HepG2 (cell line): ENCODE results near the gene MYO9A. TPM values are rescaled to one million over a fixed set of nuclear protein-coding genes. Genes with fewer than 3 reads are reported as not detected.

Experiments used
- ATAC-seq: fragments of 200-7000 bp; cut with Tn5 transposase; 3 replicates; pipeline ENCODE4 v1.9.1; 2020; ENCODE audit warnings: mild to moderate bottlenecking, moderate library complexity
- BruUV-seq: library from RNA; stranded (reverse); fragments of 400-500 nt; replicated peaks from 2 replicates; lab custom pipeline; 2021; lab: Mats Ljungman, UMichigan
- CTCF ChIA-PET: fragments of 300-600 bp; formaldehyde crosslinking; extraction: SDS; loops from one replicate; lab custom pipeline; 2021; ENCODE audit warnings: low total read pairs, inconsistent platforms, low intra/inter-chr PET ratio; lab: Yijun Ruan, JAX
- POLR2A ChIA-PET: fragments of 350-600 bp; sonication (Branson Sonifier 250); formaldehyde crosslinking; loops from one replicate; lab custom pipeline; 2020; ENCODE audit warnings: antibody characterized with exemption, inconsistent platforms; lab: Yijun Ruan, JAX
- DNase-seq: peaks from one replicate; pipeline ENCODE4 v3.0.0-alpha.2; 2015; ENCODE audit warnings: low spot score
- FAIRE-seq: peaks from 3 replicates; lab custom pipeline; 2011; peaks lifted over from hg19 to GRCh38; lab: Jason Lieb, UNC
- H2AFZ ChIP-seq: one replicate; pipeline ENCODE4 v1.6.1; 2011; ENCODE audit warnings: low read length, inconsistent platforms
- H3K27ac ChIP-seq: fragments of 300-600 bp; 3 replicates; pipeline ENCODE4 v1.8.0; 2011; ENCODE audit warnings: mixed run types, mild to moderate bottlenecking, mixed read lengths, low read length, inconsistent platforms; ENCODE audit not compliant: insufficient read depth; ENCODE audit errors: extremely low read length
- H3K27me3 ChIP-seq, 2 experiments: fragments of 200-600 bp in 1 of 2; 2 replicates in 1 of 2; 3 replicates in 1 of 2; pipeline versions ENCODE4 v1.6.0 to v1.8.0; 2011; ENCODE audit warnings: low read length in 2 of 2, mild to moderate bottlenecking in 2 of 2, moderate library complexity in 2 of 2, inconsistent platforms in 1 of 2; ENCODE audit not compliant: insufficient read depth in 2 of 2, control insufficient read depth in 1 of 2
- H3K36me3 ChIP-seq, 2 experiments: fragments of 200-600 bp in 1 of 2; replicated peaks in 1 of 2; 2 replicates in 1 of 2; 3 replicates in 1 of 2; pipeline versions ENCODE4 v1.5.1 to v1.8.0; 2011; ENCODE audit warnings: low read length in 2 of 2, inconsistent platforms in 1 of 2; ENCODE audit not compliant: insufficient read depth in 2 of 2, control insufficient read depth in 1 of 2
- H3K4me1 ChIP-seq: 2 replicates; pipeline ENCODE4 v1.5.1; 2012; ENCODE audit warnings: low read length, inconsistent platforms; ENCODE audit not compliant: insufficient read depth
- H3K4me2 ChIP-seq: 2 replicates; pipeline ENCODE4 v1.6.0; 2011; ENCODE audit warnings: low read depth, low read length, inconsistent platforms
- H3K4me3 ChIP-seq, 3 experiments: fragments of 200-600 bp in 1 of 3; sonication (generic), shearing (Covaris generic) in 1 of 3; replicated peaks in 1 of 3; 2 replicates each; pipeline ENCODE4 v1.5.1; 2011 to 2016; ENCODE audit warnings: low read length in 3 of 3, inconsistent platforms in 2 of 3, low read depth in 2 of 3, mild to moderate bottlenecking in 2 of 3, control low read depth in 1 of 3, mixed read lengths in 1 of 3; ENCODE audit not compliant: insufficient read depth in 1 of 3
- H3K79me2 ChIP-seq: one replicate; pipeline ENCODE4 v1.6.1; 2011; ENCODE audit warnings: low read length, inconsistent platforms; ENCODE audit not compliant: insufficient read depth
- H3K9ac ChIP-seq: 2 replicates; pipeline ENCODE4 v1.6.0; 2011; ENCODE audit warnings: mild to moderate bottlenecking, low read depth, low read length, inconsistent platforms; ENCODE audit not compliant: insufficient read depth
- H3K9me3 ChIP-seq: 2 replicates; pipeline ENCODE4 v1.5.1; 2012; ENCODE audit warnings: mild to moderate bottlenecking, low read length
- H4K20me1 ChIP-seq: 2 replicates; pipeline ENCODE4 v1.6.0; 2011; ENCODE audit warnings: inconsistent platforms, mild to moderate bottlenecking, low read length, moderate library complexity; ENCODE audit not compliant: insufficient read depth
- ATF7 ChIP-seq, 2 experiments: fragments of 450-650 bp in 1 of 2; sonication (generic) in 1 of 2; formaldehyde crosslinking in 1 of 2; IDR thresholded peaks; 2 replicates each; pipeline versions ENCODE4 v1.4.0 to v1.6.1; 2016 to 2020; ENCODE audit warnings: antibody characterized with exemption in 1 of 2, mild to moderate bottlenecking in 1 of 2, missing genetic modification reagents in 1 of 2
- FOXP1 ChIP-seq, 2 experiments: fragments of 450-650 bp in 1 of 2; IDR thresholded peaks; 2 replicates each; pipeline ENCODE4 v1.6.1; 2017 to 2018; ENCODE audit warnings: antibody characterized with exemption in 1 of 2
- NCOA1 ChIP-seq: sonication (generic); formaldehyde crosslinking; IDR thresholded peaks from 2 replicates; pipeline ENCODE4 v1.9.0; 2021; ENCODE audit warnings: missing genetic modification reagents
- SAFB2 ChIP-seq: sonication (generic); formaldehyde crosslinking; IDR thresholded peaks from 2 replicates; pipeline ENCODE4 v1.5.1; 2020; ENCODE audit warnings: missing genetic modification reagents, low read depth, mild to moderate bottlenecking, borderline replicate concordance
- ZNF24 ChIP-seq: fragments of 450-650 bp; IDR thresholded peaks from 2 replicates; pipeline ENCODE4 v1.6.1; 2017; ENCODE audit warnings: antibody characterized with exemption, mild to moderate bottlenecking
- ZNF337 ChIP-seq: sonication (generic); formaldehyde crosslinking; IDR thresholded peaks from 2 replicates; pipeline ENCODE4 v1.5.1; 2020; ENCODE audit warnings: missing genetic modification reagents, low read depth, mild to moderate bottlenecking, borderline replicate concordance
- ZNF580 ChIP-seq: IDR thresholded peaks from 2 replicates; pipeline ENCODE4 v1.6.1; 2016; ENCODE audit warnings: low read depth, borderline replicate concordance
- ZNF747 ChIP-seq: sonication (generic); formaldehyde crosslinking; IDR thresholded peaks from 2 replicates; pipeline ENCODE4 v1.8.1; 2023; ENCODE audit warnings: missing genetic modification reagents, mild to moderate bottlenecking, borderline replicate concordance
- WGBS: methylation state at CpG from one replicate; pipeline ENCODE4 v1.1.6; 2017; ENCODE audit warnings: low lambda C conversion rate; 5-methylcytosine and 5-hydroxymethylcytosine counted together
- in situ Hi-C: cut with HindIII; loops from 2 replicates; pipeline ENCODE4 v1.10.0; 2017; ENCODE audit warnings: low pct_unique_long_range_greater_than_20kb; ENCODE audit not compliant: extremely low pct_ligation_motif_present
- intact Hi-C: fragments of 100-400 bp; cut with micrococcal nuclease; formaldehyde crosslinking; loops from one replicate; pipeline ENCODE4 v1.10.0; 2022; ENCODE audit not compliant: unreplicated experiment
- polyA plus RNA-seq, 8 experiments: library from polyadenylated mRNA; depleted of rRNA in 3 of 8; stranded (reverse) in 7 of 8; unstranded in 1 of 8; fragments of >200 nt; fragmentation: Illumina TruSeq in 4 of 8; extraction: Trizol in 4 of 8; gene quantifications; 2 replicates each; pipeline versions ENCODE4 v1.2.1 to v1.2.3, GENCODE V29; 2011 to 2016; ENCODE audit warnings: low read depth in 4 of 8, missing spikeins in 1 of 8, mixed read lengths in 1 of 8; ENCODE audit not compliant: insufficient read depth in 1 of 8
- total RNA-seq, 5 experiments: library from RNA; depleted of rRNA; stranded (reverse); fragments of >200 nt; fragmentation: Illumina TruSeq; extraction: Trizol; gene quantifications; 2 replicates each; pipeline ENCODE4 v1.2.3, GENCODE V29; 2016; ENCODE audit warnings: low read depth in 1 of 5
- TF ChIP-seq, protein P1 (sequence below): sonication (generic); formaldehyde crosslinking; IDR thresholded peaks from 2 replicates; pipeline ENCODE4 v1.4.0; 2020; ENCODE audit warnings: missing genetic modification reagents; ENCODE audit errors: not compliant biosample characterization

MYO9A gene
- total and polyA plus RNA-seq, 2 of the 13 experiments (the other 11 are each of a cell fraction or from before 2014, with no cell fraction given), result 4.8 to 15.3 TPM

DNA sequence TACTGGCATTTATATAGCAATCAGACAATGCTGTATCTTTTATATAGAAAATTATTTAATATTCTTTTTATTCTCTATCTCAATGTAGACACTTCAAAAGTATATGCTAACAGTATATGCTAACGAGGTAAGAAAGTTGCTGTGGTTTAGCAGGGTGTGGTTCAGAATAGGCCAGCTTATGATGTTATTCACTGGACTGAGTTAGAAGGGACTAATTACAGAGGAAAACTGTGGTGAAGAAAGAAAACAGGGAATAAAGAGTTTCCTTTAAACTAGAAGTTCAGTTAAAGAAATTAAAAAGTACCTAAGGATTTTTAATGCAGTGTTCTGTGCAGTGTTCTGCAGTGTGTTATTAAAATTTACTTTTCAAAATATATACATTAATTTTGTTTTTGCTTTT lies 59.4 kb downstream of the MYO9A start:
- FAIRE-seq (no peak), DNase-seq (no peak), ATAC-seq (no peak)
- Histone ChIP-seq H3K27ac (no peak overlapping the region), H3K9me3 (no peaks in the 10 kb centered on the region), H3K79me2 (no peaks in the 10 kb centered on the region), H3K36me3 (no peaks in the 10 kb centered on the region), H3K4me2 (no peak overlapping the region), H3K4me3 (no peak overlapping the region), H2AFZ (no peak overlapping the region), H3K9ac (no peak overlapping the region), H4K20me1 (no peaks in the 10 kb centered on the region), H3K27me3 (no peaks in the 10 kb centered on the region), H3K4me1 (no peaks in the 10 kb centered on the region)
- 92% methylated on average over 1 of the region's 1 CpG for WGBS
- ChIA-PET CTCF (no interaction called here), POLR2A (no interaction called here)
- intact Hi-C loops, result no loop called here
- TF ChIP-seq ZNF24 (no peak), NCOA1 (CRISPR knock-in tag) (no peak), ZNF580 (CRISPR knock-in tag) (no peak), ZNF337 (CRISPR knock-in tag) (no peak)
- TF ChIP-seq, protein P1, sequence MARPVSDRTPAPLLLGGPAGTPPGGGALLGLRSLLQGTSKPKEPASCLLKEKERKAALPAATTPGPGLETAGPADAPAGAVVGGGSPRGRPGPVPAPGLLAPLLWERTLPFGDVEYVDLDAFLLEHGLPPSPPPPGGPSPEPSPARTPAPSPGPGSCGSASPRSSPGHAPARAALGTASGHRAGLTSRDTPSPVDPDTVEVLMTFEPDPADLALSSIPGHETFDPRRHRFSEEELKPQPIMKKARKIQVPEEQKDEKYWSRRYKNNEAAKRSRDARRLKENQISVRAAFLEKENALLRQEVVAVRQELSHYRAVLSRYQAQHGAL (CRISPR knock-in tag), result no peak
- in situ Hi-C loops, result no loop called here
- BruUV-seq, result no TSS peak

- H3K4me1 ChIP-seq, result no peaks in the 10 kb centered on the region
- no peaks in the 10 kb centered on the region for H3K27me3 ChIP-seq
- ATAC-seq (no peak), DNase-seq (no peak), FAIRE-seq (no peak)
- intact Hi-C loops, result no loop called here
- no peaks in the 10 kb centered on the region for H3K79me2 ChIP-seq
- WGBS, result 75% methylated on average over 4 of the region's 4 CpGs
- H3K9me3 ChIP-seq, result no peaks in the 10 kb centered on the region
- no peaks in the 10 kb centered on the region for H4K20me1 ChIP-seq
- CTCF ChIA-PET, result no interaction called here
- H3K36me3 ChIP-seq, result no peaks in the 10 kb centered on the region
- no peak overlapping the region for H3K9ac ChIP-seq
- H3K4me2 ChIP-seq, result no peak overlapping the region
- H3K27ac ChIP-seq, result no peak overlapping the region
- no TSS peak for BruUV-seq
- no peak overlapping the region for H3K4me3 ChIP-seq
- in situ Hi-C loops, result no loop called here
- POLR2A ChIA-PET, result no interaction called here
- no peak overlapping the region for H2AFZ ChIP-seq
- TF ChIP-seq ZNF580 (CRISPR knock-in tag), result no peak
- TF ChIP-seq ATF7 (IDR thresholded peaks at IDR 0.05), result no peak
- TF ChIP-seq ATF7 (CRISPR knock-in tag; IDR thresholded peaks at IDR 0.05), result no peak
- TF ChIP-seq FOXP1 (IDR thresholded peaks at IDR 0.05), result no peak
- TF ChIP-seq FOXP1 (CRISPR knock-in tag; IDR thresholded peaks at IDR 0.05), result no peak
- no peak for TF ChIP-seq ZNF747 (CRISPR knock-in tag)
- TF ChIP-seq SAFB2 (CRISPR knock-in tag), result no peak
Measured at GRCh38 chr15:72057548-72058091, 60.3 kb downstream of the MYO9A start.
